HL-60/S4 (cell line): ENCODE data around the gene LRMDA.

ENCODE experiments used
- in situ Hi-C: fragments of 300-500 bp; cut with MboI; formaldehyde crosslinking; loops from 2 replicates; pipeline ENCODE4 v1.14.3; 2022; ENCODE audit warnings: low sequenced_read_pairs

The LRMDA gene

GRCh38 chr10:75531571-75532031 lies 100.2 kb downstream of the LRMDA start:
- in situ Hi-C loops = no loop called here

- in situ Hi-C loops = no loop called here
These were observed 101.0 kb downstream of the LRMDA start for GRCh38 chr10:75532253-75532924.

DNA sequence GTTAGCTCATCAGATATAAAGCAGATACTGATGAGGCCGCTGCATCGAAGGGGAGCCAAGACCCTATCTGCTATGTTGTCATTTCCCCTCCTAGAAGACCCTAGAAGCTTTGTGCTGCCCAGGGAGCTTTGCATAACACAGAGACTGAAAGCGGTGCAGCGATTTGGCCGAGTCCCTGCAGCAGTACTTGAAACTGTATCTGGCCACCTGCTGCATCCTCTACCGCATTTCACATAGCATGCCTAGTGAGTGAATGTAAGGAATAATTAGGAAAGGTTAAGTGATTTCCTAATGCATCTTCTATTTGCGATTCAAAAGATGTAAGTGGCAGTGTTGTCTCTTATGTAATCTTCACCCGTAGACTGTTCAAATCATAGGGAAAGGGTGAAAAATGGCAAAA lies 106.7 kb downstream of the LRMDA start:
- in situ Hi-C loops = no loop called here

GRCh38 chr10:75538765-75539164 lies 107.3 kb downstream of the LRMDA start:
- in situ Hi-C loops = no loop called here

- in situ Hi-C loops = no loop called here
These were observed 109.0 kb downstream of the LRMDA start for GRCh38 chr10:75540357-75540966.

DNA sequence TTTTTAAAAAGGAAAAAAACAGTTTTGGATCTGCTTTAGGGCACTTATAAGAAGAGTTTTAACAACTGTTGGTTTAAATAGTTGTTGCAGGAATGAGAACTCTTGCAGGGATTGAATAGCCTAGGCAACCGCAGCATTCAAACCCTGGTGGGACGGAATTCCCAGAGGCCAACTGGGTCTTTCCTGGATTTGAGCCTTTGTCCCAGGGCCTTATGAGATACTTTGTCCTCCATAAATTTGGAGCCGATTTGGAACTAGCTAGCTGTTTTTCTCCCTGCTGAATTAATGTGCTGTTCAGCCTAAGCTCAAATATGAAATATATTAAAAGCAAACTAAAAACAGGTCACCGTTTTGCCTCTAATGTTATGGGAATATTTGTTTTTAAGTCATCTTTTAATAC lies 109.6 kb downstream of the LRMDA start:
- in situ Hi-C loops = no loop called here

DNA sequence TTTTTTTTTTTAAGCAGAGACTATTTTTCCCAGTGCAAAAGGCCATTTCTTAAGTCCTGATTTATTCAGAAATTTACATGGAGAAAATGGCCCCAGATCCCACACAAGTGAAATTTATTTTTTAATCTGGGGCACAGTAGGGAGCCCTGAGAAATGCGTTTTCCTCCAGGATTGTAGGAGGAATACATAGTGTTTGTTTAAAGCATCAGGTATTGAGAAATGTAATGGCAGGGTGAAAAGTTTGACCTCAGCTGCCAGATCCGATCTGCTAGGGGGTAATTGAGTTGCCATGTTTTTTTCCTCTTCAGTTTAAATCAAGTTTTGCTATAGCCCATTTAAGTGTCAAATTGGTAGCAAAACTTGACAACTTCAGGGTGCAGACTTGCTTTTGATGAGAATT lies 110.0 kb downstream of the LRMDA start:
- in situ Hi-C loops = no loop called here

DNA sequence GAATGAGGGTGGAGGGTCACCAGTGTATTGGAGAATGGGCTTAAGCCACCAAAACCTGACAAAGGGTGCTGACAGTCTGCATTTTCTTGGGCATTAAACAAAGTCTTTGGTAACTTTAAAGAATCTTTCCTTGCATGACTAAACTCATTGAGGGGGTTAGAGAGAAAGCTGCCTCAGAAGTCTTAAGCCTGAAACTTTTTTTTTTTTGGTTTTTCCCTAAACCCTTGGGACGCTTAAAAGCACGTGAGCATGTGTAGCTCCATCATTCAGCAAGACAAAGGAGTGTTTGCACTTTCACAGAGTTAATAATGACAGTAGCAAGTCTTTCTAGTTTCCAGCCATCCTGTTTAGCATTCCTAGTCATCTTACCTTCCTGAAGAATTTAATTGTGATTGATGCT lies 110.7 kb downstream of the LRMDA start:
- in situ Hi-C loops = no loop called here

DNA sequence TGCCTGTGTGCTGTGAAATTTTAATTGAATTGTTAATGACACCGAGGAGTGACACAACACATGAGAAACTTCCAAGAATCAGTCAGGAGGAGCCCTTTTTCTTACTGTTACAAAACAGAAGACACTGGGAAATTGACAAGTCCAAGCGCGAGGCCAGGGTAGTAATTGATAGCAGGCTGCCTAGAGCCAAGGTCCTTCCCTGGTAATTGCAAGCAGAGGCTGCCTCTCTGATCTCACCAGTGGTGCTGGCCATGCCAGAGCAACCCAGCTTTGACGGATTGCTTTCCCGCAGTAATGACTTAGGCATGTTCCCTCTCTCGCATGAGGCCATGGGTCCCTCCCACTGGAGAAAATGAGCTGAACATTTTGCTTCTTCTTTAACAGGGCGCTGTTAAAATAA lies 111.5 kb downstream of the LRMDA start:
- in situ Hi-C loops = no loop called here

- in situ Hi-C loops = no loop called here
These were observed 113.0 kb downstream of the LRMDA start for GRCh38 chr10:75544386-75544785.

GRCh38 chr10:75544993-75545706 lies 113.7 kb downstream of the LRMDA start:
- in situ Hi-C loops = no loop called here

GRCh38 chr10:75546004-75546403 lies 114.6 kb downstream of the LRMDA start:
- in situ Hi-C loops = no loop called here

DNA sequence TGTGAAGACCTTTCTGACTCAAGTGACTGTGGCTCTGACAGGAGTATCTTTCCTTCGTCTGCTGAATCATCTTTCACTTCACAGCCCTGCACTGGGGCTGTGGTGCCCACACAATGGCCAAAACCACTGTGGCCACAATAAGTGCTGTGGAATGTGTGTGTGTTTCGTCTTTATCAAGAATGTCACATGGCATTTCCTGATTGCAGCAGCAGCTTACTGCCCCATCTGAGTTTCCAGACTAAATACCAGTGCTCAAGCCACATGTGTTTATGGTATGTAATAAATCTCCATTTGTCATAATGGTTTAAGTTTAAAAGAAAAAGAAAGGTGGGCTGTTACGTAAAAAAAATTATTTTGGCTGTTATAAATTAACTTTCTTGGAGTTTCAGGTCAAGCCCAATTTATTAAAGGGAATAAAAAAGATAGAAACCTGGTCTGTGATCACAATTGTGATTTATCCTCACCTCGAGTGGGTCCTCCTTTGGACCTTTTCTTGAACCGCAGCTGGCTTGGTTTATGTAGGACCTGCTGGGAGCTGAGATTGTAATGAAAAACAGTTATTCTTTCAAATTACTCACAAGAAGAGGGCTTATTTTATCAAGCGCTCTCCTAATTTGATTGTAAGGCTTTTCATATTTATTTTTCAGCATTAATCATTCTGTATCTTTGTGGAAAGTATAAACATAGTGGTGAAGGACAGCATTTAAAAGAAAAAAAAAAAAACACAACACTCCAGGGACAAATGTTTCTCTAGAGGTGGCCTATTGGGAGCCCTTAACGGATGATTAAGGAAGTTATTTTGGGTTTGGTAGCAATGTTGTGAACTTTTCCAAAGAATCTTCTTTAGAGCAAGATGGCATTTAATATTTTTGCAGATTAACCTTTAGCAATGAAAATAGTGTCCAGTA lies 116.2 kb downstream of the LRMDA start:
- in situ Hi-C loops = no loop called here

GRCh38 chr10:75548356-75548755 lies 116.9 kb downstream of the LRMDA start:
- in situ Hi-C loops = no loop called here

DNA sequence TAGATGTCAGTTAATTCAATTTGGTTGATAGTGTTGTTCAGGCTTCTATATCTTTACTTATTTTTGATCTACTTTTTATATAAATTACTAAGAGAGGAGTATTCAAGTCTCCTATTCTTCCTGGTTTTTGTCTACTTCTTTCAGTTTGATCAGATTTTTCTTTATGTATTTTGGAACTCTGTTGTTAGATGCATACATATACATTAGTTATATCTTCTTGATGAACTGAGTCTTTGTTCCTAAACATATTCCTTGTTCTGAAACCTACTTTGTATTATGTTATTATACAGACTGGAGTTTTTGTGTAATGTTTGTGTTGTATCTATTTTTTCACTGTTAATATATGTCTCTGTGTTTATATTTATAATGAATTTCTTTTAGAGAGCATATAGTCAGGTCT lies 118.8 kb downstream of the LRMDA start:
- in situ Hi-C loops = no loop called here

GRCh38 chr10:75552171-75552570 lies 120.7 kb downstream of the LRMDA start:
- in situ Hi-C loops = no loop called here

DNA sequence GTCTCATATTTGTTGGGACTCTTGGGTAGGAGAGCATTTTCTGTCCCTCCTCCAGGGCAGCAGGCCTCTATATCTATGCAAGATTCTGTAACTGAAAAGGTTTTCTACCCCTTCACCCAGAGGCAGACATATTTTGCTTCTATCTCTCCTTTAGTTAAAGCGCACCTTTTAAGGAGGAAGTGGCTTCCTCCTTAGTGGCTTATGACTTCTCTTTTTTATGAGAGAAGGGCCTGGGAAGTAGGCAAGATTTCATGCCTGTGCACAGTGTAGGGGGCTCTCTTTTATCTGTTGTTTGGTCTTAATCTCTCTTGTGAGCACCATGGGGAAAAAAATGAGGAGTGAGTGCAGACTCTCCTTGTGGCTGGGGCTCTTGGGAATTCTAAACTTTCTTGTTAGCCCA lies 122.1 kb downstream of the LRMDA start:
- in situ Hi-C loops = no loop called here

DNA sequence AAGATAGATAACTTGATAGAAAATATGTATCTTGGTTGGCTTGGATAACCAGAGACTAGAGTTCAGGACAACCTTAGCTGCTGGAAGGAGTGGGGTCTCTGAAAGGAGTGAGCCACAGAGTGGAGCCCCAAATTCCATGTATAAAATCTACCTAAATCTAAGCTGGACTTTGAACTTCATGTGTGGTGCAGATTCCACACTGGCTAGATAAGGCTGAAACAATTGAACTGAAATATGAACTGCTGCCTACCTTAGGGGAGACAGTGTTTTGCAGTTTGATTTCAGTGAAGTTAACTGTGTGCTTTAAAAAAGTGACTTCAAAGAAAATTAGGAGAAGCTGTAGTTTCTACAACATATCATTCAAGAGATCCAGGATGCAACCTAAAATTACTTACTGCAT lies 123.9 kb downstream of the LRMDA start:
- in situ Hi-C loops = no loop called here

DNA sequence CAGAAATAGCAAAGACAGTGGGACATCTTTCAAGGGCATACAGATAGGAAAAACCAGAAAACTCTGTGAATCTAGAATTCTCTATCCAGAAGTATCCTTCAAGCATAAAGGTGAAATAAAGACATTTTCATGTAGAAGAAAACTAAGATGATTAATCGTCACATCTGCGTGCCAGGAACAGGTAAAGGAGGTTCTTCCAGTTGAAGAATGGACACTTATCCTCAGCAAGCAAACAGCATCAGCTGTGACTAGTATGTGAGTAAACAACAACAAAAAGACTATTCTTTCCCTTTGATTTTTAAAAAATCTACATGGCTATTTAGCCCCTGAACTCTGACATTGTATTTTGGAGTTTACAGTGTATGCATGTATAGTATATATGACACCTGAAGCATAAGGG lies 124.9 kb downstream of the LRMDA start:
- in situ Hi-C loops = no loop called here

DNA sequence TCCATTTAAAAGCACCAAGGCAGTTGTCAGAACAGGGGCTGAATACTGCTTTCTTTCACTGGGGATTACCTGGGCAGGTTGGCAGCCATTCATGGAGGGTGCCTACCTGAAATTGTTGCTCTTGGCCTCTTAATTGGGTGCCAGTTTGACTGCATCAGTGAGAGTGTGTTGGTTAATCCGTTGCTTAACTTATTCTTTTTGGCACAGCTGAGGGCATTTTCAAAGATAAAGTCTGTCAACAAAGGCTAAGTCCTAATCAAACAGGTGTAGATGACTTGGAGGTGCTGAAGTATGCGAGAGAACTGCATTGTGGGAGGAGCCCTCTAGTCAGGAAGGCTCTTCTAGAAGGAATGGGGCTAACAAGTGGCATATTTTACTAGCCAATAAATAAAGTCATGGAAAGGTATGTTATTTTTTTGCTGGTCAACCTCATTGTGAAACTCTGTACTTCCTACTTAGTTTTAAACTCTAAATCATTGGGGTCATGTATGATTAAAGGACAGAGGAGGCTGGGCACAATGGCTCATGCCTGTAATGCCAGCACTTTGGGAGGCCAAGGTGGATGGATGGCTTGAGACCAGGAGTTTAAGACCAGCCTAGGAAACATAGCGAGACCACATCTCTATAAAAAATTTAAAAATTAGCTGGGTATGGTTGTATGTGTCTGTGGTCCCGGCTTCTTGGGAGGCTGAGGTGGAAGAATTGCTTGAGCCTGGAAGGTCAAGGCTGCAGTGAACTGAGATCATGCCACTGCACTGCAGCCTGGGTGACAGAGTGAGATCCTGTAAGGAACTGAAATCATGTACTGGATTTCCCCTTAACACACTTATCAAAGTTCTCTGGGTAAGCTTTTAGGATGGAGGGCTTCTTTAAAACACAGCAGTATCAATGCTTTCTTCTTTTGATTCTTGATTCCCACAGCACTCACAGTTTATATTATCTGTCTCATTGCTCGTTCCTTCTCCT lies 134.1 kb downstream of the LRMDA start:
- in situ Hi-C loops = no loop called here
